Prostate gland (tissue), 2 donors: Measurements from ENCODE around the gene CASP12. TPM values are rescaled to one million over a fixed set of nuclear protein-coding genes. Genes with fewer than 3 reads are reported as not detected.

Experiments
- DNase-seq: peaks from one replicate; pipeline ENCODE4 v3.0.0-alpha.2; 2019; ENCODE audit warnings: low spot score
- H3K27ac ChIP-seq, 2 donors: fragments of 200-600 bp; sonication (generic); 2 replicates each; pipeline ENCODE4 v1.5.1; 2017 to 2019
- H3K27me3 ChIP-seq: fragments of 200-600 bp; sonication (generic); replicated peaks from 2 replicates; pipeline ENCODE4 v1.5.1; 2019; ENCODE audit not compliant: insufficient read depth
- H3K36me3 ChIP-seq, 2 donors: fragments of 200-600 bp; sonication (generic); 1 replicate in 1 of 2; 2 replicates in 1 of 2; pipeline versions ENCODE4 v1.5.1 to v1.8.1; 2017 to 2019
- H3K4me1 ChIP-seq: fragments of 200-600 bp; sonication (generic); replicated peaks from 2 replicates; pipeline ENCODE4 v1.5.1; 2019
- H3K4me3 ChIP-seq, 2 donors: fragments of 200-600 bp; sonication (generic); 2 replicates each; pipeline ENCODE4 v1.5.1; 2017 to 2019
- H3K9me3 ChIP-seq: fragments of 200-600 bp; sonication (generic); 2 replicates; pipeline ENCODE4 v1.5.1; 2017
- POLR2A ChIP-seq: fragments of 450-650 bp; IDR thresholded peaks from one replicate; pipeline ENCODE4 v1.6.1; 2016; ENCODE audit warnings: antibody characterized with exemption, mild to moderate bottlenecking
- POLR2AphosphoS5 ChIP-seq: sonication (generic); formaldehyde crosslinking; IDR thresholded peaks from one replicate; pipeline ENCODE4 v1.6.1; 2017; ENCODE audit warnings: antibody characterized with exemption
- WGBS: methylation state at CpG from one replicate; pipeline ENCODE4 v1.1.5; 2018; 5-methylcytosine and 5-hydroxymethylcytosine counted together
- intact Hi-C: fragments of 100-400 bp; cut with DNase I; formaldehyde crosslinking; loops from one replicate; pipeline ENCODE4 v1.14.2; 2022
- total RNA-seq, 2 donors: library from RNA; depleted of rRNA; stranded (reverse); fragments of >200 nt; gene quantifications; one replicate each; pipeline ENCODE4 v1.1.0, GENCODE V29; 2016
- TF ChIP-seq, protein P1 (sequence below), 4 experiments: fragments of 200-600 bp in 2 of 4; fragments of 450-650 bp in 2 of 4; sonication (generic) in 2 of 4; IDR thresholded peaks; 1 replicate in 3 of 4; 2 replicates in 1 of 4; pipeline ENCODE4 v1.5.1; 2016 to 2019; ENCODE audit warnings: antibody characterized with exemption in 4 of 4, mild to moderate bottlenecking in 2 of 4, moderate library complexity in 2 of 4

The CASP12 gene
- total RNA-seq, 2 donors from 2014 or later, result 0.85 to 0.96 TPM

GRCh38 chr11:104907521-104908185 is 9.4 kb upstream of the CASP12 start:
- Histone ChIP-seq H3K4me1 (no peaks in the 10 kb centered on the region), H3K4me3 (no peak overlapping the region), H3K27me3 (no peaks in the 10 kb centered on the region), H3K27ac (no peak overlapping the region), H3K36me3 (no peaks in the 10 kb centered on the region), H3K9me3 (no peaks in the 10 kb centered on the region)
- no peak for DNase-seq
- TF ChIP-seq POLR2AphosphoS5 (no peak), POLR2A (no peak)
- TF ChIP-seq, protein P1, sequence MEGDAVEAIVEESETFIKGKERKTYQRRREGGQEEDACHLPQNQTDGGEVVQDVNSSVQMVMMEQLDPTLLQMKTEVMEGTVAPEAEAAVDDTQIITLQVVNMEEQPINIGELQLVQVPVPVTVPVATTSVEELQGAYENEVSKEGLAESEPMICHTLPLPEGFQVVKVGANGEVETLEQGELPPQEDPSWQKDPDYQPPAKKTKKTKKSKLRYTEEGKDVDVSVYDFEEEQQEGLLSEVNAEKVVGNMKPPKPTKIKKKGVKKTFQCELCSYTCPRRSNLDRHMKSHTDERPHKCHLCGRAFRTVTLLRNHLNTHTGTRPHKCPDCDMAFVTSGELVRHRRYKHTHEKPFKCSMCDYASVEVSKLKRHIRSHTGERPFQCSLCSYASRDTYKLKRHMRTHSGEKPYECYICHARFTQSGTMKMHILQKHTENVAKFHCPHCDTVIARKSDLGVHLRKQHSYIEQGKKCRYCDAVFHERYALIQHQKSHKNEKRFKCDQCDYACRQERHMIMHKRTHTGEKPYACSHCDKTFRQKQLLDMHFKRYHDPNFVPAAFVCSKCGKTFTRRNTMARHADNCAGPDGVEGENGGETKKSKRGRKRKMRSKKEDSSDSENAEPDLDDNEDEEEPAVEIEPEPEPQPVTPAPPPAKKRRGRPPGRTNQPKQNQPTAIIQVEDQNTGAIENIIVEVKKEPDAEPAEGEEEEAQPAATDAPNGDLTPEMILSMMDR (IDR thresholded peaks at IDR 0.05), result no peak
- intact Hi-C loops, result no loop called here
- 81% methylated on average over 7 of the region's 7 CpGs for WGBS

- DNase-seq, result no peak
- H3K4me3 ChIP-seq, result no peak overlapping the region
- H3K27ac ChIP-seq, result no peak overlapping the region
- TF ChIP-seq, protein P1 (IDR thresholded peaks at IDR 0.05), result no peak
- no peak for TF ChIP-seq POLR2A
- TF ChIP-seq POLR2AphosphoS5, result no peak
- H3K27me3 ChIP-seq, result no peaks in the 10 kb centered on the region
- intact Hi-C loops, result no loop called here
- 96% methylated on average over 4 of the region's 4 CpGs for WGBS
- no peaks in the 10 kb centered on the region for H3K36me3 ChIP-seq
- H3K4me1 ChIP-seq, result no peaks in the 10 kb centered on the region
- no peaks in the 10 kb centered on the region for H3K9me3 ChIP-seq
Observed at GRCh38 chr11:104905271-104905670, 7.0 kb upstream of the CASP12 start.

DNA sequence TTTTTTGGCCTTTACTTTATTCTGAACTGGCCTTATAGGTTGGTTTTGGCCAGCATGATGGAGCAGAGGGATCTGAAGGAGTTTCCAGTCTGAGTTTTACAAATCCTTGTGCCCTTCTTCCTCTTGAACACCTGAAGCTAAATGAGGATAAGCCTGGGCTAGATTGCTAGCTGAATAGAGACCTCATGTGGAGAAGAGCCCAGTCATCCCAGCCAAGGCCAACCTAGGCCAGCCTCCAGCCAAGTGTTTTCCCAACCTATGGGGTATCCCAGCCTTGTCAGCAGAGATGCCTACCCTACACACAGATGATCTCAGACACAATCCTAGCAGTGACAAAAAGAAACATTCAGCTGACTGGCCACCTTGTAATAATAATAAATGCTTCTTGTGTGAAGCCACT is 966 bp upstream of the CASP12 start:
- TF ChIP-seq POLR2AphosphoS5 (no peak), POLR2A (no peak)
- TF ChIP-seq, protein P1 (IDR thresholded peaks at IDR 0.05), result no peak
- peak overlapping the region in 1 of 2 donors; percentile 28 for H3K27ac ChIP-seq
- intact Hi-C loops, result no loop called here

DNA sequence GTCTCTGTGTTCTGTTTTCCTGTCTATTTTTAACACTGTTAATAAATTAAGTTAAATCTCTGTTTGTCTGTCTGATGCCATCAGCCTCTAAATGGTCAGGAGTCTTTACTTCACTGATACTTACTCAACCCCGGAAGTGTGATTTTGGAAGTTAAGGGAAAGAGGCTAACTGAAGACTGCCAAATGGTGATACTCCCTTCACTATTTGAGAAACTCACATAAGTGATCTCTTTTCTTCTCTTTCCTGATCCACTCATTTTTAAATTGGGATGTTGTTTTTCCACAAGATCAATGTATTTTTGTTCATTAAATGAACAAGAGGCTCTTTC is 389 bp upstream of the CASP12 start:
- 39% methylated on average over 1 of the region's 1 CpG for WGBS
- Histone ChIP-seq H3K27ac (peak overlapping the region in 1 of 2 donors; percentile 28), H3K4me3 (no peak overlapping the region), H3K9me3 (no peaks in the 10 kb centered on the region), H3K27me3 (no peaks in the 10 kb centered on the region), H3K4me1 (no peaks in the 10 kb centered on the region), H3K36me3 (no peaks in the 10 kb centered on the region)
- TF ChIP-seq, protein P1 (IDR thresholded peaks at IDR 0.05), result no peak
- DNase-seq, result no peak
- intact Hi-C loops, result no loop called here

More for the DNA sequence above, 966 bp upstream of the CASP12 start:
- H3K9me3 ChIP-seq, result no peaks in the 10 kb centered on the region
- H3K4me1 ChIP-seq, result no peaks in the 10 kb centered on the region
- H3K27me3 ChIP-seq, result no peaks in the 10 kb centered on the region
- no peaks in the 10 kb centered on the region for H3K36me3 ChIP-seq
- no peak for DNase-seq
- no peak overlapping the region for H3K4me3 ChIP-seq

DNA sequence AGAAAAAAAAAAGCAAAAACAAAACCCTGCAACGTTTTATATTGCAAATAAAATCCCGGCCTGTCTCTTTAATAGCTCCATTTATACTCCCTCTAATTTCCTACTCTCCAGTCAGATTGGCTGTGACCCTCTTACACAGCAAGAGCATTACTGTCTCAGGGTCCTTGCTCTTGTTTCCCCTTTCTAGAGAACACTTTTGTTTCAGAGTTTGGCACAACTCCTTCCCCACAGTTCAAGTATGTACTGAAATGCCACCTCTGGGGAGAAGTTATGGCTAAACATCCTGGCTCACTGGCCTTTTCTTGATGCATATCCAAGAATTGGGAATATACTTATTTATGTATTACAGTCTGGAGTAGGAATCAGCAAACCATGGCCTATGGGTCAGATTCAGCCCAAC is 2.6 kb downstream of the CASP12 start:
- WGBS, result 22% methylated on average over 2 of the region's 2 CpGs
- Histone ChIP-seq H3K36me3 (no peaks in the 10 kb centered on the region), H3K9me3 (no peaks in the 10 kb centered on the region), H3K27me3 (no peaks in the 10 kb centered on the region), H3K27ac (no peak overlapping the region), H3K4me1 (no peaks in the 10 kb centered on the region), H3K4me3 (no peak overlapping the region)
- no peak for DNase-seq
- TF ChIP-seq POLR2A (no peak), POLR2AphosphoS5 (no peak)
- TF ChIP-seq, protein P1 (IDR thresholded peaks at IDR 0.05), result no peak
- intact Hi-C loops, result no loop called here
